ENCODE data around the gene JAK2. TPM values are rescaled to one million over a fixed set of nuclear protein-coding genes. Genes with fewer than 3 reads are reported as not detected.
"Not testable (repeated sequence)": the region's sequence is repeated elsewhere in the genome, so short reads cannot be mapped to it uniquely, and the experiment has no call there.

The JAK2 gene
- total and polyA plus RNA-seq, 2 experiments from 2014 or later, result 14.3 to 17.1 TPM

DNA sequence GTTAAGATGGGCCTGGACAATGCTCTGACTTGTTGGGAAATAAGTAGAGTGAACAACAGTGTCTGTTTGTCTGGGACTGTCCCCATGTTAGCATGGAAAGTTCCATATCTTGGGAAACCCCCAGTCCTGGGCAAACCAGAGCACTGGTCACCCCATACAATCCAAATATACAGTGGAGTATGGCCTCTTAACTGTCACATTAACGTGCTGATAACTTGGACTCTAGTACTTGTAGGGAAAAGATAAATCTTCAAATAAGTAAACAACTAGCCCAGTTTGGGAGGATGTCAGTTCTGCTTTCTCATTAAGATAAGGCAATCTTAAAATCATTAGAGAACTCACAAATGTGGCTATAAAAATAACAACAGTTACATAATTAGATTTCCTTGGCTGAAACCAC, 47.6 kb upstream of the JAK2 start:
- Histone ChIP-seq H3K4me2 (no peak overlapping the region), H3K36me3 (replicated peaks; ENCODE audit: insufficient read depth, low read depth) (no peaks in the 10 kb centered on the region), H3K27me3 (no peaks in the 10 kb centered on the region), H2AFZ (no peak overlapping the region), H3K27ac (no peak overlapping the region), H3K9me3 (ENCODE audit: low read depth) (no peaks in the 10 kb centered on the region), H3K4me1 (ENCODE audit: insufficient read depth) (no peaks in the 10 kb centered on the region), H3K79me2 (no peaks in the 10 kb centered on the region), H3K4me3 (no peak overlapping the region), H4K20me1 (ENCODE audit: insufficient read depth, poor library complexity, severe bottlenecking) (no peaks in the 10 kb centered on the region), H3K9me2 (replicated peaks; ENCODE audit: insufficient read depth) (no peaks in the 10 kb centered on the region)
- no peak for DNase-seq (ENCODE audit: low spot score)
- TF ChIP-seq EZH2 (IDR thresholded peaks at IDR 0.05; ENCODE audit: borderline replicate concordance) (no peak), EZH2phosphoT487 (IDR thresholded peaks at IDR 0.05; ENCODE audit: low read depth, severe bottlenecking, unreplicated experiment) (no peak)
- TF ChIP-seq, protein P1, sequence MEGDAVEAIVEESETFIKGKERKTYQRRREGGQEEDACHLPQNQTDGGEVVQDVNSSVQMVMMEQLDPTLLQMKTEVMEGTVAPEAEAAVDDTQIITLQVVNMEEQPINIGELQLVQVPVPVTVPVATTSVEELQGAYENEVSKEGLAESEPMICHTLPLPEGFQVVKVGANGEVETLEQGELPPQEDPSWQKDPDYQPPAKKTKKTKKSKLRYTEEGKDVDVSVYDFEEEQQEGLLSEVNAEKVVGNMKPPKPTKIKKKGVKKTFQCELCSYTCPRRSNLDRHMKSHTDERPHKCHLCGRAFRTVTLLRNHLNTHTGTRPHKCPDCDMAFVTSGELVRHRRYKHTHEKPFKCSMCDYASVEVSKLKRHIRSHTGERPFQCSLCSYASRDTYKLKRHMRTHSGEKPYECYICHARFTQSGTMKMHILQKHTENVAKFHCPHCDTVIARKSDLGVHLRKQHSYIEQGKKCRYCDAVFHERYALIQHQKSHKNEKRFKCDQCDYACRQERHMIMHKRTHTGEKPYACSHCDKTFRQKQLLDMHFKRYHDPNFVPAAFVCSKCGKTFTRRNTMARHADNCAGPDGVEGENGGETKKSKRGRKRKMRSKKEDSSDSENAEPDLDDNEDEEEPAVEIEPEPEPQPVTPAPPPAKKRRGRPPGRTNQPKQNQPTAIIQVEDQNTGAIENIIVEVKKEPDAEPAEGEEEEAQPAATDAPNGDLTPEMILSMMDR (IDR thresholded peaks at IDR 0.05; ENCODE audit: poor library complexity), result no peak
- WGBS (ENCODE audit: low lambda C conversion rate, missing lambda C conversion rate), result 26% methylated on average over 1 of the region's 1 CpG

DNA sequence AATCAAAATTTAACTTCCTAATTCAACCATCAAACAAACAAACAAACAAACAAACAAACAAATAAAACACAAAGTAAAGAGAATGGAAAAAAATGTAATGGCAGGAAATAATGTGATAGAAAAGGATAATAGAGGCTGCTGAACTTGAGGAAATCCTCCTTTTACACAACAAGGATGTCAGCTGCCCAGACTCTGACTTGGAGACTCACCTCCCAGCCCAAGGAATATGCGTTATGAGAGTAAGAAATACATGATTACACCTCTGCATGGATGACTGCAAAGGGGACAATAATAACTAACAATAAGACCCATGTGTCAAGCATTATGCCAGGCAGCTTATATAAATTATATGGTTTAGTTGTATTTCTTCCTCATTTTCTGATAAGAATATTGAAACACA, 46.6 kb upstream of the JAK2 start:
- WGBS (ENCODE audit: low lambda C conversion rate, missing lambda C conversion rate), result 97% methylated on average over 1 of the region's 1 CpG
- no peak overlapping the region for H2AFZ ChIP-seq
- DNase-seq (ENCODE audit: low spot score), result no peak
- no peak overlapping the region for H3K27ac ChIP-seq
- no peaks in the 10 kb centered on the region for H3K27me3 ChIP-seq
- TF ChIP-seq, protein P1 (IDR thresholded peaks at IDR 0.05; ENCODE audit: poor library complexity), result no peak
- TF ChIP-seq EZH2 (IDR thresholded peaks at IDR 0.05; ENCODE audit: borderline replicate concordance), result no peak
- H3K4me3 ChIP-seq, result no peak overlapping the region
- no peaks in the 10 kb centered on the region for H3K9me2 ChIP-seq (replicated peaks; ENCODE audit: insufficient read depth)
- no peaks in the 10 kb centered on the region for H4K20me1 ChIP-seq (ENCODE audit: insufficient read depth, poor library complexity, severe bottlenecking)
- no peak overlapping the region for H3K4me2 ChIP-seq
- no peaks in the 10 kb centered on the region for H3K79me2 ChIP-seq
- no peaks in the 10 kb centered on the region for H3K4me1 ChIP-seq (ENCODE audit: insufficient read depth)
- H3K36me3 ChIP-seq (replicated peaks; ENCODE audit: insufficient read depth, low read depth), result no peaks in the 10 kb centered on the region
- no peaks in the 10 kb centered on the region for H3K9me3 ChIP-seq (ENCODE audit: low read depth)

DNA sequence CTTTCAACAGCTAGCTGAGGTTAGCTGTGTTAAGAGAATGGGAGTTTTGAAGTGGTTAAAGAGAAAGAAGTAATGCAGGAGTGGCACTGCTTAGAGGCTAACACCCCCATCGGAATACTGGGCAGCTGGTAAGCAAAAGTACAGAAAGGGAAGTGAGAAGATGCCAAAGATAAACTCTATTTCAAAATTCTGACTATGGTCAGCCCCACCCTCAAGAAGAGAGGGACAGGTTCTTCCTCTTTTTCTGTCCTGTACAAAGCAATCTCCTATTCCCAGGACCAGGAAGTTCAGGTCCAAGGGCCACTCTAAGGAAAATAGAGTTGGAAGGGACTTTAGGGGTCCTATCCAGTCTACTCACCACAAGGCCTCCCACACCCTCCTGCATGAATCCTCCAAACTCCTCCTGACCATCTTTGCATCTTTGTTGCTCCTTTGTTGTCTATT, 45.9 kb upstream of the JAK2 start:
- Histone ChIP-seq H3K9me2 (replicated peaks; ENCODE audit: insufficient read depth) (no peaks in the 10 kb centered on the region), H3K27ac (no peak overlapping the region), H3K79me2 (no peaks in the 10 kb centered on the region), H4K20me1 (ENCODE audit: insufficient read depth, poor library complexity, severe bottlenecking) (no peaks in the 10 kb centered on the region), H3K4me1 (ENCODE audit: insufficient read depth) (no peaks in the 10 kb centered on the region), H2AFZ (no peak overlapping the region), H3K4me2 (no peak overlapping the region), H3K36me3 (replicated peaks; ENCODE audit: insufficient read depth, low read depth) (no peaks in the 10 kb centered on the region), H3K27me3 (no peaks in the 10 kb centered on the region), H3K4me3 (no peak overlapping the region), H3K9me3 (ENCODE audit: low read depth) (no peaks in the 10 kb centered on the region)
- DNase-seq (ENCODE audit: low spot score), result no peak
- TF ChIP-seq, protein P1 (IDR thresholded peaks at IDR 0.05; ENCODE audit: poor library complexity), result no peak
- TF ChIP-seq EZH2 (IDR thresholded peaks at IDR 0.05; ENCODE audit: borderline replicate concordance) (no peak), EZH2phosphoT487 (IDR thresholded peaks at IDR 0.05; ENCODE audit: low read depth, severe bottlenecking, unreplicated experiment) (no peak)
- 90% methylated on average over 1 of the region's 1 CpG for WGBS (ENCODE audit: low lambda C conversion rate, missing lambda C conversion rate)

DNA sequence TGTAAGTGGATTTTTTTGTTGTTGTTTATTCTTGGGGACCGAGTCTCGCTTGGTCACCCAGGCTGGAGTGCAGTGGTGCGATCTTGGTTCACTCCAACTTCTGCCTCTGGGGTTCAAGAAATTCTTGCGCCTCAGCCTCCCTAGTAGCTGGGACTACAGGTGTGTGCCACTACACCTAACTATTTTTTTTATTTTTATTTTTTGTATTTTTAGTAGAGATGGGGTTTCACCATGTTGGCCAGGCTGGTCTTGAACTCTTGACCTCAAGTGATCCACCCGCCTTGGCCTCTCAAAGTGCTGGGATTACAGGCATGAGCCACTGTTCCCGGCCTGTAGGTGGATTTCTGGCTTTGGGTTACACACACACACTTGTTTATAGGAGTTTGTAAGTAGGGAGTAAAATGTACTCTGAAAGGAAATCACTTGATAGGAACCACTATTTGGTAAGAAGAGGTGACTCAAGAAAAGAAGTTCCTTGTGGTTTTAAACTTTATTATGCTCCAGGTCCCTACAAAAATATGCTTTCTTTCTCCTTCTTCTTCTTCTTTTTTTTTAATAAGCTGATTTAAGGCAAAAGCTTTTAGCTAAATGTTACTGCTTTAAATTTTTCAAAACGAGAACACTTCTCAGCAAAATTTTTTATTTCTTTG, 42.9 kb upstream of the JAK2 start:
- H3K4me2 ChIP-seq; H2AFZ ChIP-seq; H3K27ac ChIP-seq; DNase-seq (ENCODE audit: low spot score); H3K9me2 ChIP-seq (replicated peaks; ENCODE audit: insufficient read depth); H4K20me1 ChIP-seq (ENCODE audit: insufficient read depth, poor library complexity, severe bottlenecking); H3K79me2 ChIP-seq; H3K9me3 ChIP-seq (ENCODE audit: low read depth); H3K4me1 ChIP-seq (ENCODE audit: insufficient read depth); H3K4me3 ChIP-seq; H3K36me3 ChIP-seq (replicated peaks; ENCODE audit: insufficient read depth, low read depth); H3K27me3 ChIP-seq: not testable (repeated sequence)
- WGBS (ENCODE audit: low lambda C conversion rate, missing lambda C conversion rate), result 72% methylated on average over 7 of the region's 7 CpGs
